GM18502 (cell line): ENCODE results near the gene UGT1A5.

Experiments
- ATAC-seq: cut with Tn5 transposase; IDR thresholded peaks from one replicate; pipeline ENCODE4 v1.9.1; 2021; ENCODE audit warnings: mild to moderate bottlenecking; ENCODE audit not compliant: unreplicated experiment, poor library complexity

UGT1A5 gene

DNA sequence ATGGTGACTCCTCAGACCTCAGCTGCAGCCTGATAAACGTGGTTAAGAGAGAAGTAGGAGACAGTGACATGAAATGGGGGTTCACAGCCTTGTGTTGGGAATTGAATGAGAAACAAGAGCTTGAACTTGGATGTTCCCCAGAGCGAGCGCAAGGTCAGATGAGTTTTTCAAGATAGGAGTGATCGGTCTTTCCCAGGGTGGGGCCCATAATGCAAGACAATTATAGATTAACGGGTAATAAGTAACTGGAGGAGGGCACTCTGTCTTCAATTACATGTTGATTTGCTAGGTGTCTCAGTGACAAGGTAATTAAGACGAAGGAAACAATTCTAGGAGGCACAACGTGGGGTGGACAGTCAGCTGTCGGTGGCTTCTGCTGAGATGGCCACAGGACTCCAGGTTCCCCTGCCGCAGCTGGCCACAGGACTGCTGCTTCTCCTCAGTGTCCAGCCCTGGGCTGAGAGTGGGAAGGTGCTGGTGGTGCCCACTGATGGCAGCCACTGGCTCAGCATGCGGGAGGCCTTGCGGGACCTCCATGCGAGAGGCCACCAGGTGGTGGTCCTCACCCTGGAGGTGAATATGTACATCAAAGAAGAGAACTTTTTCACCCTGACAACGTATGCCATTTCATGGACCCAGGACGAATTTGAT is at the start of gene UGT1A5:
UGT1A5 (plus strand) TSS at position 297 of the 651 bp plus-strand sequence; CDS start at position 382, 85 bp downstream.
- no peak for ATAC-seq

DNA sequence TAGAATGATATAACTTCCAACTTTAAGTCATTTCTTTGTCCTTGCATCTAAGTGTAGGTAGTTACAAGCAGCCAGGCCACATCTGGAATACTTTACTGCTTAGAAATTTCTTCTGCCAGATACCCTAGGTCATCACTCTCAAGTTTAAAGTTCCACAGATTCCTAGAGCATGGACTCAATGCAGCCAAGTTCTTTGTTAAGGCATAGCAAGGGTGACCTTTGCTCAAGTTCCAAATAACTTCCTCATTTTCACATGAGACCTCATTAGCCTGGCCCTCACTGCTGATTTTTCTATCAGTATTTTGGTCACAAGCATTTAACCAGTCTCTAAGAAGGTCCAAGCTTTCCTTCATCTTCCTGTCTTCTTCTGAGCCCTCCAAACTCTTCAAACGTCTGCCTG is 48.8 kb upstream of the UGT1A5 start:
- no peak for ATAC-seq

DNA sequence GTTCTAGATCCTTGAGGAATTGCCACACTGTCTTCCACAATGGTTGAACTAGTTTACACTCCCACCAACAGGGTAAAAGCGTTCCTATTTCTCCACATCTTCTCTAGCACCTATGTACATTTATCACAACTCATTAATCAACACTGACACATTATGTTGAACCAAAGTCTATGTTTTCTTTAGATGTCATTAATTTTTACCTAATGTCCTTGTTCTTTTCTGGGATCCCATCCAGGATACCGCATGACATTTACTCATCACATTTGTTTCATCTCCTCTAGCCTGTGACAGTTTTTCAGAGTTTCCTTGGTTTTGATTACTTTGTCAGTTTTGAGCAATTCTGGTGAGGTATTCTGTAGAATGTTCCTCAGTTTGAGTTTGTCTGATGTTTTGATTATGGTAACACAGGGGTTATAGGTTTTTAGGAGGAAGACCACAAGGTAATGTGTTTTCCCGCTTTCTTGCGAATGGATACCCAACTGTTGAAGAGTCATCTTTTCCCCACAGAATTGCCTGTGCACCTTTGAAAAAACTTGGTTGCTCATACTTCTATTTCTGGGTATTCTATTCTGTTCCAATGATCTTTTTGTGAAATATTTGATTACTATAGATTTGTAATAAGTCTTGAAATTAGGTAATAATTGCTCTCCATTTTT is 44.0 kb upstream of the UGT1A5 start:
- no peak for ATAC-seq

DNA sequence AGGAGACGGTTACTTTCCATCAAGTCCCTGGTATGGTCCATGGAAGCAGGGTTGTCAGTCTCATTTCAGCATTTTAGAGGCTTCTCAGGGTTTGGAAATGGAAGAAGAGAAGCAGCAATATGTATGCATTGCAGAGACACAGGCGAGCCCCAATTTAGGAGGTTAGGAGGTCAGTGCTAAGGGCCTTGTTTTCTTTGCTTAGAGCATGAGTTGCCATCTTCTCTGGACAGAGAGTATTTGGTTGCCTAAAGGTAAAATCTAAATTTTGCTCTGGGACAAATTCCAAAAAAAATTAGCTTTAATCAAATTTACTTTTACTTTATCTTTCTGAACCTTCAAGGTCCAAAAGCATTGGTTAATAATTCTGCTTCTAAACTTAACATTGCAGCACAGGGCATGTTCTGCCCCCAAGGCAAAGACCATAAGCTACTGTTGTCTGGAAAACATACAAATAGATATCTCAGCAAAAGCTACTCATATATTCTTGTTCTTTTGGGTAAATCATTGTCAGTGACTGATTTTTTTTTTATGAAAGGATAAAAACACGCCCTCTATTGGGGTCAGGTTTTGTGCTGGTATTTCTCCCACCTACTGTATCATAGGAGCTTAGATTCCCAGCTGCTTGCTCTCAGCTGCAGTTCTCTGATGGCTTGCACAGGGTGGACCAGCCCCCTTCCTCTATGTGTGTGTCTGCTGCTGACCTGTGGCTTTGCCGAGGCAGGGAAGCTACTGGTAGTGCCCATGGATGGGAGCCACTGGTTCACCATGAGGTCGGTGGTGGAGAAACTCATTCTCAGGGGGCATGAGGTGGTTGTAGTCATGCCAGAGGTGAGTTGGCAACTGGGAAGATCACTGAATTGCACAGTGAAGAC is 41.2 kb upstream of the UGT1A5 start, which contains the start of gene UGT1A9:
UGT1A9 (plus strand) TSS at position 609 of the 872 bp plus-strand sequence; CDS start at position 646, 37 bp downstream.
- no peak for ATAC-seq

DNA sequence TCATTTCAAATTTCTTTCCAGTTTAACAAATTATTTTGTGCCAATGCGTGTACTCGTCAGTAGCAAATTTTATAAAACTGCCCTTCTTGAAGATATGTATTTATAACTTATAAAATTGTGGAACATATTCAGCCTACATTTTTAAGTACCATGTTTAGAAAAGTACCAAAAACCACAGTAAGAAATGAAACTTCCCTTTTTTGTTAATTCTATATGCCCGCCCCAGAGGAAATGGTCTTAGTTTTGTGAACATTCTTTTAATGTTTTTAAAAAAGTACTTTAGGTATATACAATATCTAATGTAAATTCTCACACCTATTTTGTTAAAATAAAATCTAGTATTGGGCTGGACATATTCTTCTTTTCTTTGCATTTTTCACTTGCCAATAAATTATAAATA is 39.8 kb upstream of the UGT1A5 start:
- no peak for ATAC-seq

DNA sequence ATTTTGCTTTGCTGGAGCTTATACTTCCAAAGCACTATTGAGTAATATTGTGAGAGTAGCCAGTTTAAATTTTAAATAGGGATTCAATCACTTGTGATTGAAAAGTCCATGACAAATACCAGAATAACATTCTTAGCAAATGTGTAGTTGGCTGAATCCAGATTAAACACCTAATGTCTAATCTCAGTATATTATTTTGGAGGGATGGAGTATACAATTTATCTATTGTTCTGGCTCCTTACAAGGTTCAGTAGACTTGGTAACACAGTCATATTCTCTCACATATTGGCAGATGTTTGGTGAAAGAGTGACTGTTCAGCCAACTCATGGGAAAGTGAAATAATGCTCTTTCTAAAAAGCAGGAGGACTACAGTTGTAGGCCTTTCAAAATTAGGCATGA is 38.8 kb upstream of the UGT1A5 start:
- ATAC-seq, result no peak

DNA sequence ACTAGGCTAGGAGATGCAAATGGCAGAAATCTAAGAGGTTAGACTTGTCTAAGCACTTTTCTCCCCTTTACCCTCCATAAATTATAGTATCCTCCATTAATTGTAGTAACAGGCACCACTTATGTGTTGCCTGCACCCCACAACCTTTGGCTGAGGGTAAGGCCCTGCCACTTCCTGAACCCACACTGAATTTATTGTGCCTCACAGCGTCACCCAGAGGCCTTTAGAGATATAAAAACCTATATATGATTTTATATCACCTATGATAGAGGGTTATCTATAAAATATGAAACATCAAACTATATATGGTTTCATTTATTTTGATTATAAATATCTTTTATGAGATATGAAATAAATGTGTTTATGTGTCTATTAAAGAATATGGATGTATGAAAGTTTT is 38.4 kb upstream of the UGT1A5 start:
- ATAC-seq, result no peak

DNA sequence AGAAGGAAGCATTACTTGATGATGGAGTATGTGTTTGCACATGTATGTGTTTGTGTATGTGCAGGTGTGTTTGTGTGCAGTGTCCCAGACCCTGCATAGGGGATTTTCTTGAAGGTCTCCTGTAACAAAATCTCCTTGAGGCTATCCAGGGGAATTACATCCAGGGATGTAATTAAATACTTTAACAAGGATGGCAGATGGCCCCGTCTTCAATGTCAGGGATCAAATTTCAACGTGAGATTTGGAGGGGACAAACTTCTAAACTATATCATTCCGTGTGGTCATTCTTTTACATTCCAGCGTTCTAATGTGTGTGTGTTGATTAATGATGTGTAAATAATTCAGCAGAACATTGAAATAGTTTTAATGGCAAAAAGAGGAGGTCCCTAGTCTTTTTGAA is 37.7 kb upstream of the UGT1A5 start:
- no peak for ATAC-seq

DNA sequence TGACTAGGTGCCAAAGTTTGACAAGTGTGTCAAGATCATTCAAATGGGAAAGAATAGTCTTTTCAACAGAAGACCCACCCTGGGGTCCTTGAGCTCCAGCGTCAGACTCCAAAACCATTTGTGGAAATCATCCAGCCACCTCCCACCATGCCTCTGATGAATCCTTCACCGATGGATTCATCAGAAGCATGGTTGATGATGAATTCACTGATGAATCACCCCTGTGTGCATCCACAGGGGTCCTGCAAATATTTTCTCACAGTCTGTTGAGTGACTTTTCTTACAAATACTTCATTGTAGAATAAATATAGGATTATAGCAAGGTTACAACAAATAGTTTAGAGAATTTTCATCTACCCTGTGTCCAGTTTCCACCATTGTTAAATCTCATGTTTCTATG is 36.7 kb upstream of the UGT1A5 start:
- no peak for ATAC-seq

DNA sequence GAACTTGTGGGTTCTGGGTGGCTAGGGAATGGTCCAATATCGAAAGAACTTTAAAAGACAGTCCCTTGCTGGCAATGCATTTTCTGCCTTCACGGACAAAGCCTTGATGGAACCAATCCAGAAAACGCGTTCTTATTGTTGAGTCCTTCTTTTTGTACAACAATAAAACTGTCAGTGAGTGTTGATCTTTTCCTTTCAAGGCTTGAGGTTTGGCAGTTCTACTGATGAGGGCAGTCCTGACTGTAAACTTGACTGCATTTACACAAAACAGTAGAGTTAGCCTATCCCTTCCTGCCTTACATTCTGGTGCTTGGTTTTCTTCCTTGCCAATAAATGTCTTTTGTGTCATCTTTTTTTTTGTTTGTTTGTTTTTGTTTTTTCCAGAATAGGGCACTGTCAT is 33.5 kb upstream of the UGT1A5 start:
- no peak for ATAC-seq

DNA sequence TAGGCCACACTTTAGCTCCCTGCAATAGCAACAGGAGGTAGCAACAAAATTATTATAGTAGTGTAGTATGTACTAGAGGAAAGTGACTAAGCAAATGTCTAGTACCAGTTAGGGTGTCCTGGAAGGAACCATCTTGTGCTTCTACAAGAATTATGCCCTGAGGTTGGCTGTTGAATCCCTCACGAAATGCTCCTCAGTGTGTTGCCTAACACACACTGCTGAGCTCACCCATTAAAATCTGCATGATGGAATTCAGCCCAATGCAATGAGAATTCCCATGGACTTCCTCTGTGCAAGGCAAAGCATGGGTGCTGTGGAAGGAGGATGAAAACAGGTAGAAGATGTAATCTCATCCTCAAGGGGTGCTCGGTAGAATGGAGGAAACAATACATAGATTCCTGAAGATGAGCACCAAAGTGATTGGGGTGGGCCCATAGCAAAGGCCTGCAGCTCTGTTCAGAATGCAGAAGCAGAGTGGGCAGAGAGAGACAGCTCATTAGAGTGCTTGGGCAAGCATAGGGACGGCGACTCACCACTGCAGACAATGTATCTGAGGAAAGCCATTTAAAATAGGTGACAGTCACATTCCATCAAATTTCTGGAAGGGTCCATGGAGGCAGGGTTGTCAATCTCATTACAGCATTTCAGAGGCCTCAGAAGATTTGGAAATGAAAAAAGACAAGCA is 32.2 kb upstream of the UGT1A5 start:
- no peak for ATAC-seq

DNA sequence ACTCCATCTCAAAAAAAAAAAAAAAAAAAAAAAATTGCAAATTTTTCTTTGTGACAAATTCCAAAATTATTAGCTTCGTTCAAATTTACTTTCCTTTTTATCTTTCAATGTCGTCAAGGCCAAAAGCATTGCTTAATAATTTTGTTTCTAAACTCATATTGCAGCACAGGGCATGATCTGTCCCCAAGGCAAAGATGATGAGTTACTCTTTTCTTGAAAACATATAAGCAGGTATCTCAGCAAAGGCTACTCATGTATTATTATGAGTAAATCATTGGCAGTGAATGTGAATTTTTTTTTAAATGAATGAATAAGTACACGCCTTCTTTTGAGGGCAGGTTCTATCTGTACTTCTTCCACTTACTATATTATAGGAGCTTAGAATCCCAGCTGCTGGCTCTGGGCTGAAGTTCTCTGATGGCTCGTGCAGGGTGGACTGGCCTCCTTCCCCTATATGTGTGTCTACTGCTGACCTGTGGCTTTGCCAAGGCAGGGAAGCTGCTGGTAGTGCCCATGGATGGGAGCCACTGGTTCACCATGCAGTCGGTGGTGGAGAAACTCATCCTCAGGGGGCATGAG is 31.1 kb upstream of the UGT1A5 start, which contains the start of gene UGT1A7:
UGT1A7 (plus strand) TSS at position 381 of the 579 bp plus-strand sequence; CDS start at position 418, 37 bp downstream.
- ATAC-seq, result no peak

DNA sequence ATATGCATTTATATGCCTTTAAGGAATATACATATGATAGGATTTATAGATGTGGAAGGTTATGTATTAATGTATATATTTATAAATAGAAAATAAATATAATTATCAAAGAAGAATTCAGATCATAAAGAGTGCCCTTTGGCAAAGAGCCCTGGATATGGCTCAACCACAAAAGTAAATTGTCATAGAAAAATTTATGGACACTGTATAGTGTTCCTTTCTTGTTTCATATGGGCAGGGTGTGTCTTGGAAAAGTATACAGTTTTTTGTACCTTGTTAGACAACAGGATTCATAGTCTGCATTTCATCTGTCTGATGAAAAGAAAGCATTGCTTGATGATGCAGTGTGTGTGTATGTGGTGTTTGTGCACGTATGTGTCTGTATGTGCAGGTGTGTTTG is 28.1 kb upstream of the UGT1A5 start:
- no peak for ATAC-seq

DNA sequence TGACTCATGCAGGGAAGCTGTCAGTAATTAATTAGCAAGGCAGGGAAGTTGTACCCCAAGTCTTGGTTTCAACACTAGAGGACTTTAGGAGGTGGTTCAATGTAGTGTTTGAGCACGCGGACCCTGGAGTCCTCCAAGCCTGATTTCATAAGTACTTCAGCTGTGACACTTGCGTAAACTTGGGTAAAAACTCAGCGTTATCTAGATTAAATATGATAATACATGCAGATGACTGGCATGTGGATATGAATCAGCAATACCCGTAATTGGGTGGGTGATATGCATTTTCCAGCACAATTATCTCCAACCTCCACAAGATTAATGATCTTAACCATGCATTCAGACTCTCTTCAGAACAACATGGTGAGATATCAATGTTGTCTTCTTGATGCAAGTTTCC is 25.8 kb upstream of the UGT1A5 start:
- ATAC-seq, result no peak

DNA sequence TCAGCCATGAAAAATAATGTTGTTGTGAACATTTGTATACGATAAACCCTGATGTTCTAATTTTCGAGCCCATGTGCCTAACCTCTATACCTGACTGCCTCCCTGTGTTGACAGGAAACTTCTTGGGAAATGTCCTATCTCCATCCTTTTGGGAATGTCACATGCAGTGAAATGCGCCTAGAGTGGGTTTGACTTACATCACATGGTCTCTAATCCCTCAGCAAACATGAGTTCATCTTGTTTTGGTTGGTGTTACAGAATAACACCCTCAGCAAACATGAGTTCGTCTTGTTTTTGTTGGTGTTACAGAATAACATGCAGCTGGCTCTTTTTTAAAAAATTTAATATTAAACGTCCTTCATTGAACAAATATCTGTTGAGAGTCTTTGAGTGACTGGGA is 24.4 kb upstream of the UGT1A5 start:
- no peak for ATAC-seq

DNA sequence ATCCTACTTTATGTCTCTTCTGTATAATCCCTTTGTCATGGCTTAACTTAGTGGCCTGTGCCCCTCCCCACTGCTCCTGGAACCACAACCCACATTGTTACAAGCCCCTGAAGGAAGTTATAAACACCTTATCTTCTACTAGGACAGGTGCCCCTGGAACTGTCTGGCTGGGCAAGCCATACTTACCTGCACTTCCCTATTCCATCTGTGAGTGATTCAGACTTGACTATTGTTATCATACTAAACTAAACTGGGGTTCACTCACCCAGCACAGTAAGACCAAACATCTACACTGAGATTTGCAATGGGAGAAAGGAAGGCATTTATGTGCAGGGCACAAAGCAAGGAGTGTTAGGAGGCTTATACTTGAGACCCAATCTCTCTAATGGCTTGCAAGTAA is 23.7 kb upstream of the UGT1A5 start:
- no peak for ATAC-seq

DNA sequence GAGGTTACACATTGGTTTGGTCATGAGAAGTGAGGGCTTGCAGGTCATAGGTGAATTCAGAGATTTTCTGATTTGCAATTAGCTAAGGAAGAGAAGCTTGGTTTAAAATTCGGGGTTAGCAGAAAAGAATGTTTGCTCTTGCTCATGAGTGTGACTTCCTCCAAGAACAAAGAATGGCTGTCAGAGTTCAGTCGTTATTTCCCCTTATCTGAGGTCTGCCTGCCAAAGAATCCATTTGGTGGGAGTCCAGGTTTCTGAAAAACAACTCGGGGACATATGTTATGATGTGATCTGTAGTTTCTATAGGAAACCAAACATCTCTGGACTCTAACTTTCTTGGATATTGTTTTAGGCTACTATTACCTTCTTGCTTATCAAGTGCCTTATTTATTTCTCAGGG is 23.2 kb upstream of the UGT1A5 start:
- ATAC-seq, result no peak

DNA sequence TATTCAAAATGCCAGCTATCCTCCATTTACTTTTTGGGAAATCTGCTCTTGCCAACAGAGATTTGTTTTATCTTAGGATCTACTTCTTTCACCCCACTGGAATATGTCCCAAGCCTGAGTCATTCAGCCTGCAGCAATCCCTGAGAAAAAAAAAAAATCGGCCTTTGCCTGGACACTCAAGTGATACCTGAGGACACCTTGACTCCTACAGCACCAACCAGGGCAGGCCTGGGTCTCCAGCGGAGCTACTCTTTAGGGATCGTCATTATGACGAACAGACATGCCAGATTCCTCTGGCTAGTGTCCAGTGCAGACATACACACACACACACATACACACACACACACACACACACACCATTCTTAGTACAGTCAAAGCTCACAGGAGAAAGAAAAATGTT is 22.3 kb upstream of the UGT1A5 start:
- no peak for ATAC-seq

DNA sequence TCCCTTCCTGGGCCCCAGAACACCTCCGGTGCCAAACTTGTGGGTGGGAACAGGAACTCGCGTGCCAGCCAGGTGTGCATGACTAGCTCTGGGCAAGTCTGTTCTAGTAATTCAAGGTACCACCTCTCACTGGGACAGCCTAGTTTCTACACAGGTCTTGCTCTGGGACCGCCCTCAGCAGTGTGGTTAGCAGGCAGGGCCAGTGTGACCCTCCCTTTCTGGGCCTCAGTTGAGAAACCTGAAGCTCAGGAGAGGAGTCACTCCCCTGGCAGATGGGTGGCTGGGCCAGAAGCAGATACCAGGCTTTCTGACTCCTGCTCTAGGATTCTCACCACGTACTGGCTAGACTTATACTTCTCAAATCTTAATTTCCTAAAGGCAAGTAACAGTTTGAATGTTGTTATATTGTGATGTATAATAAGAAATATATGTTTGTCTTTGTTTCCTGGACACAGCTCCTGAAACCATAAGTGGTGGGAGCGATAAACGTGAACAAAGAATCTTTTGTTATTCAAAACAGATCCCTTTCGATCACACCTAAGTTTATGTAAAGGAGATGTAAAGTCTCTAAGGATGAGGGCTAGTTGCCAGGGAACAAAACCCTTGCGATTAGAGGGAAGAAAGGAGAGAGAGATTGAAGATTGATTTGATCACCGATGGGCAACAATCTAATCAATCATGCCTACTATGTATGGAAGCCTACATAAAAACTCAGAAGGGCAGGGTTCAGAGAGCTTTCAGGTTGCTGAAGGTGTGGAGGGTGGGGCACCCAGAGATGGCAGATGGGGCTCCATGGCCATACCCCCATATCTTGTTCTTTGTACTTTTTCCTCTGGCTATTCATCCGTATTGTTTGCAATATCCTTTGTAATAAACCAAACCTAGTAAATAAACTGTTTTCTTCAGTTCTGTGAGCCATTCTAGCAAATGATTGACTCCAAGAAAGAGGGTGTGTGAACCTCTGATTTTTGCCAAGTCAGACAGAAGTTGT is 21.0 kb upstream of the UGT1A5 start:
- no peak for ATAC-seq
